ENCODE data around the gene SDC4. TPM values are rescaled to one million over a fixed set of nuclear protein-coding genes. Genes with fewer than 3 reads are reported as not detected.

Gene SDC4
- total and polyA plus RNA-seq, 10 donors: 10.4 to 56.1 (median 29.6) TPM

- peaks cover 4 to 62% (median 45%) of the 10 kb centered on the region in 6 donors for H3K4me1 ChIP-seq
- 30 to 40% (median 31%) methylated on average over 10 of the region's 10 CpGs for WGBS, 5 donors
These were observed 10.3 kb upstream of the SDC4 start for GRCh38 chr20:45358282-45359068.

GRCh38 chr20:45355209-45356084, 7.2 kb upstream of the SDC4 start:
- no peak for TF ChIP-seq POLR2A (IDR thresholded peaks at IDR 0.05)
- Histone ChIP-seq H3K4me1 (peaks cover 0 to 39% (median 26%) of the 10 kb centered on the region in 6 donors), H3K27ac (peak overlapping the region in 5 of 8 donors; percentile 27 to 63 (median 32)), H3K9me3 (no peaks in the 10 kb centered on the region), H3K36me3 (no peaks in the 10 kb centered on the region), H3K4me3 (no peak overlapping the region), H3K27me3 (replicated peaks in 1 of 7) (no peaks in the 10 kb centered on the region)
- intact Hi-C loops (cut with DNase I; ENCODE audit: low total_unique reads): no loop called here
- WGBS, 5 donors: 45 to 84% (median 65%) methylated on average over 5 of the region's 5 CpGs
- DNase-seq: no peak

More at GRCh38 chr20:45358282-45359068, 10.3 kb upstream of the SDC4 start:
- Histone ChIP-seq H3K4me3 (no peak overlapping the region), H3K27me3 (replicated peaks in 1 of 7) (no peaks in the 10 kb centered on the region), H3K27ac (peak overlapping the region; percentile 6 to 96 (median 75)), H3K36me3 (no peaks in the 10 kb centered on the region), H3K9me3 (no peaks in the 10 kb centered on the region)
- peak in 2 of 3 donors; percentile 16 to 72 for TF ChIP-seq POLR2AphosphoS5 (IDR thresholded peaks at IDR 0.05)
- no peak for TF ChIP-seq CTCF (IDR thresholded peaks at IDR 0.05 in 8 of 11, conservative IDR thresholded peaks at IDR 0.05 in 3 of 11)
- no peak for DNase-seq
- intact Hi-C loops (cut with DNase I; ENCODE audit: low total_unique reads): no loop called here

- TF ChIP-seq CTCF (IDR thresholded peaks at IDR 0.05 in 8 of 11, conservative IDR thresholded peaks at IDR 0.05 in 3 of 11) (no peak), POLR2A (IDR thresholded peaks at IDR 0.05) (no peak)
- 70 to 85% (median 76%) methylated on average over 9 of the region's 9 CpGs for WGBS, 5 donors
These were observed 6.4 kb upstream of the SDC4 start for GRCh38 chr20:45354423-45355208.

GRCh38 chr20:45353746-45354145, 5.5 kb upstream of the SDC4 start:
- peak overlapping the region in 2 of 8 donors; percentile 4 to 28 for H3K27ac ChIP-seq
- intact Hi-C loops (cut with DNase I; ENCODE audit: low total_unique reads): no loop called here
- WGBS, 5 donors: 75 to 92% (median 89%) methylated on average over 1 of the region's 1 CpG

More at GRCh38 chr20:45354423-45355208, 6.4 kb upstream of the SDC4 start:
- intact Hi-C loops (cut with DNase I; ENCODE audit: low total_unique reads): no loop called here
- no peak for DNase-seq
- Histone ChIP-seq H3K36me3 (no peaks in the 10 kb centered on the region), H3K4me1 (peaks cover 0 to 31% (median 22%) of the 10 kb centered on the region in 6 donors), H3K27ac (peak overlapping the region in 5 of 8 donors; percentile 27 to 63 (median 32)), H3K27me3 (replicated peaks in 1 of 7) (no peaks in the 10 kb centered on the region), H3K4me3 (no peak overlapping the region), H3K9me3 (no peaks in the 10 kb centered on the region)

More at GRCh38 chr20:45353746-45354145, 5.5 kb upstream of the SDC4 start:
- Histone ChIP-seq H3K4me1 (peaks cover 0 to 22% (median 15%) of the 10 kb centered on the region in 6 donors), H3K4me3 (no peak overlapping the region), H3K9me3 (no peaks in the 10 kb centered on the region), H3K27me3 (replicated peaks in 1 of 7) (peaks cover 0 to 3% (median 0%) of the 10 kb centered on the region in 7 donors), H3K36me3 (no peaks in the 10 kb centered on the region)
- TF ChIP-seq CTCF (IDR thresholded peaks at IDR 0.05 in 8 of 11, conservative IDR thresholded peaks at IDR 0.05 in 3 of 11) (no peak), POLR2A (IDR thresholded peaks at IDR 0.05) (no peak), POLR2AphosphoS5 (IDR thresholded peaks at IDR 0.05) (no peak)
- no peak for DNase-seq

All from spleen (tissue), 11 donors.